Naive B cell (primary cell): ENCODE results near the gene FGFR3. TPM values are rescaled to one million over a fixed set of nuclear protein-coding genes. Genes with fewer than 3 reads are reported as not detected.
A peak's percentile ranks its signal among the peaks of the same experiment; 100 is the strongest.

ENCODE experiments used
- ATAC-seq, 2 donors: fragments of 150-1000 bp; cut with Tn5 transposase; 2 replicates each; pipeline ENCODE4 v1.10.0; 2021; ENCODE audit warnings: low read depth in 2 of 2, mild to moderate bottlenecking in 2 of 2, moderate library complexity in 2 of 2
- DNase-seq: peaks from one replicate; pipeline ENCODE4 v3.0.0; 2022
- H3K27ac Mint-ChIP-seq, 6 donors: one replicate each; pipeline ENCODE4 v1.8.0; 2020 to 2022; ENCODE audit warnings: mild to moderate bottlenecking in 6 of 6, mixed read lengths in 6 of 6, moderate library complexity in 5 of 6, inconsistent platforms in 2 of 6
- H3K27me3 Mint-ChIP-seq, 3 donors: one replicate each; pipeline ENCODE4 v1.8.0; 2021 to 2022; ENCODE audit warnings: mixed read lengths in 3 of 3, mild to moderate bottlenecking in 1 of 3
- H3K36me3 Mint-ChIP-seq, 2 donors: one replicate each; pipeline ENCODE4 v1.8.0; 2020 to 2022; ENCODE audit warnings: mixed read lengths in 2 of 2, inconsistent platforms in 1 of 2, mild to moderate bottlenecking in 1 of 2
- H3K4me1 Mint-ChIP-seq, 3 donors: one replicate each; pipeline ENCODE4 v1.8.0; 2020 to 2022; ENCODE audit warnings: mixed read lengths in 3 of 3, inconsistent platforms in 1 of 3, mild to moderate bottlenecking in 1 of 3, moderate library complexity in 1 of 3
- H3K4me3 Mint-ChIP-seq, 8 donors: one replicate each; pipeline ENCODE4 v1.8.0; 2020 to 2022; ENCODE audit warnings: mild to moderate bottlenecking in 8 of 8, mixed read lengths in 8 of 8, moderate library complexity in 8 of 8, inconsistent platforms in 2 of 8
- H3K9me3 Mint-ChIP-seq, 7 donors: one replicate each; pipeline ENCODE4 v1.8.0; 2020 to 2022; ENCODE audit warnings: mixed read lengths in 7 of 7, mild to moderate bottlenecking in 5 of 7, inconsistent platforms in 2 of 7, moderate library complexity in 1 of 7
- polyA plus RNA-seq, 6 donors: library from polyadenylated mRNA; unstranded; fragments of 300-500 nt; fragmentation: Illumina TruSeq; gene quantifications; one replicate each; pipeline ENCODE4 v1.2.3, GENCODE V29; 2021; ENCODE audit warnings: low read depth in 6 of 6

The FGFR3 gene
- polyA plus RNA-seq, 6 donors from 2014 or later = 0.07 TPM; not detected in 5

GRCh38 chr4:1751155-1751918, 41.8 kb upstream of the FGFR3 start:
- no peak for DNase-seq
- Mint-ChIP-seq H3K36me3 (no peaks in the 10 kb centered on the region), H3K27me3 (peaks cover 0 to 5% (median 0%) of the 10 kb centered on the region in 3 donors), H3K27ac (no peak overlapping the region), H3K4me3 (no peak overlapping the region), H3K4me1 (peaks cover 0 to 11% (median 0%) of the 10 kb centered on the region in 3 donors), H3K9me3 (no peaks in the 10 kb centered on the region)
- ATAC-seq = no peak

- Mint-ChIP-seq H3K4me1 (peaks cover 0 to 11% (median 0%) of the 10 kb centered on the region in 3 donors), H3K27me3 (peaks cover 0 to 5% (median 0%) of the 10 kb centered on the region in 3 donors), H3K36me3 (no peaks in the 10 kb centered on the region), H3K27ac (no peak overlapping the region), H3K4me3 (no peak overlapping the region), H3K9me3 (no peaks in the 10 kb centered on the region)
- ATAC-seq (no peak), DNase-seq (no peak)
Measured at GRCh38 chr4:1751919-1752283, 41.2 kb upstream of the FGFR3 start.

GRCh38 chr4:1752284-1753041, 40.6 kb upstream of the FGFR3 start:
- DNase-seq = no peak
- H3K27ac Mint-ChIP-seq = no peak overlapping the region
- H3K36me3 Mint-ChIP-seq = no peaks in the 10 kb centered on the region
- peak overlapping the region in 2 of 8 donors; percentile 45 to 53 for H3K4me3 Mint-ChIP-seq
- peaks cover 0 to 11% (median 0%) of the 10 kb centered on the region in 3 donors for H3K4me1 Mint-ChIP-seq
- peaks cover 0 to 5% (median 0%) of the 10 kb centered on the region in 3 donors for H3K27me3 Mint-ChIP-seq
- ATAC-seq = peak; percentile 20 to 40
- no peaks in the 10 kb centered on the region for H3K9me3 Mint-ChIP-seq

GRCh38 chr4:1753294-1753696, 39.8 kb upstream of the FGFR3 start:
- H3K36me3 Mint-ChIP-seq = no peaks in the 10 kb centered on the region
- H3K27me3 Mint-ChIP-seq = peaks cover 0 to 5% (median 0%) of the 10 kb centered on the region in 3 donors
- no peak for DNase-seq
- ATAC-seq = no peak
- peak overlapping the region in 1 of 8 donors; percentile 45 for H3K4me3 Mint-ChIP-seq
- no peak overlapping the region for H3K27ac Mint-ChIP-seq
- H3K9me3 Mint-ChIP-seq = no peaks in the 10 kb centered on the region
- peaks cover 0 to 11% (median 0%) of the 10 kb centered on the region in 3 donors for H3K4me1 Mint-ChIP-seq

GRCh38 chr4:1753697-1754311, 39.3 kb upstream of the FGFR3 start:
- Mint-ChIP-seq H3K9me3 (no peaks in the 10 kb centered on the region), H3K27ac (no peak overlapping the region)

GRCh38 chr4:1754336-1754735, 38.8 kb upstream of the FGFR3 start:
- Mint-ChIP-seq H3K27ac (no peak overlapping the region), H3K36me3 (no peaks in the 10 kb centered on the region)

More at GRCh38 chr4:1753697-1754311, 39.3 kb upstream of the FGFR3 start:
- no peak for ATAC-seq
- Mint-ChIP-seq H3K4me3 (no peak overlapping the region), H3K27me3 (peaks cover 0 to 5% (median 0%) of the 10 kb centered on the region in 3 donors), H3K4me1 (peaks cover 0 to 11% (median 0%) of the 10 kb centered on the region in 3 donors), H3K36me3 (no peaks in the 10 kb centered on the region)
- DNase-seq = no peak

GRCh38 chr4:1755297-1755696, 37.8 kb upstream of the FGFR3 start:
- H3K36me3 Mint-ChIP-seq = no peaks in the 10 kb centered on the region
- ATAC-seq = no peak
- peaks cover 0 to 15% (median 4%) of the 10 kb centered on the region in 3 donors for H3K4me1 Mint-ChIP-seq
- no peaks in the 10 kb centered on the region for H3K9me3 Mint-ChIP-seq
- no peak overlapping the region for H3K4me3 Mint-ChIP-seq
- DNase-seq = no peak
- H3K27ac Mint-ChIP-seq = no peak overlapping the region
- H3K27me3 Mint-ChIP-seq = peaks cover 0 to 5% (median 0%) of the 10 kb centered on the region in 3 donors

More at GRCh38 chr4:1754336-1754735, 38.8 kb upstream of the FGFR3 start:
- Mint-ChIP-seq H3K27me3 (peaks cover 0 to 5% (median 0%) of the 10 kb centered on the region in 3 donors), H3K9me3 (no peaks in the 10 kb centered on the region), H3K4me1 (peaks cover 0 to 11% (median 0%) of the 10 kb centered on the region in 3 donors), H3K4me3 (no peak overlapping the region)
- ATAC-seq (no peak), DNase-seq (no peak)

GRCh38 chr4:1756079-1756478, 37.0 kb upstream of the FGFR3 start:
- H3K27ac Mint-ChIP-seq = no peak overlapping the region
- H3K27me3 Mint-ChIP-seq = no peaks in the 10 kb centered on the region
- no peak overlapping the region for H3K4me3 Mint-ChIP-seq
- no peaks in the 10 kb centered on the region for H3K9me3 Mint-ChIP-seq
- peaks cover 0 to 10% (median 4%) of the 10 kb centered on the region in 3 donors for H3K4me1 Mint-ChIP-seq
- DNase-seq (no peak), ATAC-seq (no peak)
- no peaks in the 10 kb centered on the region for H3K36me3 Mint-ChIP-seq

- H3K4me3 Mint-ChIP-seq = no peak overlapping the region
- no peaks in the 10 kb centered on the region for H3K9me3 Mint-ChIP-seq
- DNase-seq (no peak), ATAC-seq (no peak)
- peaks cover 0 to 4% (median 0%) of the 10 kb centered on the region in 3 donors for H3K27me3 Mint-ChIP-seq
- H3K4me1 Mint-ChIP-seq = peaks cover 0 to 10% (median 4%) of the 10 kb centered on the region in 3 donors
- H3K27ac Mint-ChIP-seq = no peak overlapping the region
- no peaks in the 10 kb centered on the region for H3K36me3 Mint-ChIP-seq
Measured at GRCh38 chr4:1756893-1757779, 36.0 kb upstream of the FGFR3 start.

- Mint-ChIP-seq H3K36me3 (no peaks in the 10 kb centered on the region), H3K4me3 (no peak overlapping the region), H3K27me3 (peaks cover 0 to 10% (median 0%) of the 10 kb centered on the region in 3 donors), H3K9me3 (no peaks in the 10 kb centered on the region), H3K4me1 (peaks cover 0 to 8% (median 4%) of the 10 kb centered on the region in 3 donors), H3K27ac (peak overlapping the region in 1 of 6 donors; percentile 49)
- ATAC-seq = no peak
- no peak for DNase-seq
Measured at GRCh38 chr4:1757836-1758235, 35.3 kb upstream of the FGFR3 start.

- peaks cover 0 to 4% (median 4%) of the 10 kb centered on the region in 3 donors for H3K4me1 Mint-ChIP-seq
- no peak overlapping the region for H3K4me3 Mint-ChIP-seq
- H3K27me3 Mint-ChIP-seq = peaks cover 0 to 10% (median 0%) of the 10 kb centered on the region in 3 donors
- ATAC-seq (no peak), DNase-seq (no peak)
- H3K9me3 Mint-ChIP-seq = no peaks in the 10 kb centered on the region
- no peaks in the 10 kb centered on the region for H3K36me3 Mint-ChIP-seq
- peak overlapping the region in 1 of 6 donors; percentile 49 for H3K27ac Mint-ChIP-seq
Measured at GRCh38 chr4:1758306-1759121, 34.6 kb upstream of the FGFR3 start.
